ENCODE data around the gene PPEF2.

GRCh38 chr4:75939890-75940691 is 37.8 kb upstream of the PPEF2 start:
- no peak for TF ChIP-seq CTCF (conservative IDR thresholded peaks at IDR 0.05; ENCODE audit: low read depth, low read length)
- TF ChIP-seq EZH2 (IDR thresholded peaks at IDR 0.05; ENCODE audit: borderline replicate concordance, low read depth, low read length, poor library complexity, severe bottlenecking), result no peak
